LoVo (cell line): Measurements from ENCODE around the gene LRBA.
"Not testable (repeated sequence)": the region's sequence is repeated elsewhere in the genome, so short reads cannot be mapped to it uniquely, and the experiment has no call there.

Experiments used
- DNase-seq: peaks from one replicate; pipeline ENCODE4 v3.0.0-alpha.2; 2016; ENCODE audit warnings: low spot score

Gene LRBA

GRCh38 chr4:151014521-151015458 is at the start of gene LRBA:
TSS of gene LRBA (minus strand) at chr4:151015284. CDS start at chr4:151014642, 642 bp downstream.
- DNase-seq: peak; percentile 86

- not testable (repeated sequence) for DNase-seq
Measured at GRCh38 chr4:151063143-151063542, 48.1 kb upstream of the LRBA start.

- DNase-seq: no peak
Measured at GRCh38 chr4:151055539-151055938, 40.5 kb upstream of the LRBA start.

- no peak for DNase-seq
Measured at GRCh38 chr4:151052785-151053184, 37.7 kb upstream of the LRBA start.

GRCh38 chr4:151049430-151049884 is 34.4 kb upstream of the LRBA start:
- no peak for DNase-seq

- DNase-seq: no peak
Measured at GRCh38 chr4:151048913-151049312, 33.8 kb upstream of the LRBA start.

- DNase-seq: no peak
Measured at GRCh38 chr4:151046609-151047008, 31.5 kb upstream of the LRBA start.

- DNase-seq: no peak
Measured at GRCh38 chr4:151045907-151046306, 30.8 kb upstream of the LRBA start.

- no peak for DNase-seq
Measured at GRCh38 chr4:151043803-151044515, 28.9 kb upstream of the LRBA start.

- DNase-seq: no peak
Measured at GRCh38 chr4:151039733-151040132, 24.6 kb upstream of the LRBA start.

- DNase-seq: no peak
Measured at GRCh38 chr4:151038452-151039157, 23.5 kb upstream of the LRBA start.

GRCh38 chr4:151035911-151036310 is 20.8 kb upstream of the LRBA start:
- DNase-seq: no peak

- DNase-seq: no peak
Measured at GRCh38 chr4:151035328-151035727, 20.2 kb upstream of the LRBA start.

GRCh38 chr4:151034829-151035228 is 19.7 kb upstream of the LRBA start:
- no peak for DNase-seq

GRCh38 chr4:151031831-151032605 is 16.9 kb upstream of the LRBA start:
- DNase-seq: no peak

- DNase-seq: no peak
Measured at GRCh38 chr4:151029537-151029936, 14.5 kb upstream of the LRBA start.

- not testable (repeated sequence) for DNase-seq
Measured at GRCh38 chr4:151029006-151029405, 13.9 kb upstream of the LRBA start.

- DNase-seq: no peak
Measured at GRCh38 chr4:151025759-151026158, 10.7 kb upstream of the LRBA start.

- DNase-seq: no peak
Measured at GRCh38 chr4:151022586-151022985, 7.5 kb upstream of the LRBA start.

- no peak for DNase-seq
Measured at GRCh38 chr4:151021637-151022334, 6.7 kb upstream of the LRBA start.
